Natural killer cell (primary cell): ENCODE measurements around the gene CDKL1. TPM values are rescaled to one million over a fixed set of nuclear protein-coding genes. Genes with fewer than 3 reads are reported as not detected.

ENCODE experiments used
- ATAC-seq, 3 donors: fragments of 150-1000 bp in 2 of 3; fragments of 200-7000 bp in 1 of 3; cut with Tn5 transposase; 1 replicate in 1 of 3; 2 replicates in 2 of 3; pipeline ENCODE4 v1.10.0; 2021; ENCODE audit warnings: mild to moderate bottlenecking in 2 of 3, moderate library complexity in 2 of 3
- DNase-seq, 2 donors: peaks; one replicate each; pipeline versions ENCODE4 v3.0.0 to v3.0.0-alpha.2; 2013 to 2021; ENCODE audit warnings: mixed read lengths in 1 of 2
- H3K27ac ChIP-seq: one replicate; pipeline ENCODE4 v1.5.1; 2013; ENCODE audit warnings: mild to moderate bottlenecking, low read length
- H3K27me3 ChIP-seq: one replicate; pipeline ENCODE4 v1.6.1; 2013; ENCODE audit warnings: low read length; ENCODE audit not compliant: control insufficient read depth, insufficient read depth
- H3K36me3 ChIP-seq: one replicate; pipeline ENCODE4 v1.6.1; 2013; ENCODE audit warnings: low read length; ENCODE audit not compliant: control insufficient read depth, insufficient read depth
- H3K4me1 ChIP-seq: one replicate; pipeline ENCODE4 v1.6.1; 2013; ENCODE audit warnings: low read length; ENCODE audit not compliant: control insufficient read depth, insufficient read depth
- H3K4me3 ChIP-seq: one replicate; pipeline ENCODE4 v1.5.1; 2013; ENCODE audit warnings: low read length
- H3K9me3 ChIP-seq: one replicate; pipeline ENCODE4 v1.6.1; 2013; ENCODE audit warnings: low read length; ENCODE audit not compliant: control insufficient read depth, insufficient read depth
- H3K27ac Mint-ChIP-seq, 2 donors: one replicate each; pipeline ENCODE4 v1.8.0; 2022; ENCODE audit warnings: mild to moderate bottlenecking in 2 of 2, mixed read lengths in 2 of 2, moderate library complexity in 1 of 2
- H3K27me3 Mint-ChIP-seq, 2 donors: one replicate each; pipeline ENCODE4 v1.8.0; 2022; ENCODE audit warnings: low read depth in 2 of 2, mixed read lengths in 2 of 2
- H3K36me3 Mint-ChIP-seq: one replicate; pipeline ENCODE4 v1.8.0; 2022; ENCODE audit warnings: mixed read lengths
- H3K4me1 Mint-ChIP-seq, 2 donors: one replicate each; pipeline ENCODE4 v1.8.0; 2022; ENCODE audit warnings: mixed read lengths in 2 of 2
- H3K4me3 Mint-ChIP-seq: one replicate; pipeline ENCODE4 v1.8.0; 2022; ENCODE audit warnings: mild to moderate bottlenecking, moderate library complexity, mixed read lengths
- H3K9me3 Mint-ChIP-seq, 2 donors: one replicate each; pipeline ENCODE4 v1.8.0; 2022; ENCODE audit warnings: mixed read lengths in 2 of 2
- WGBS: methylation state at CpG from one replicate; pipeline ENCODE4 v1.1.7; 2013; ENCODE audit warnings: missing lambda C conversion rate; ENCODE audit not compliant: insufficient coverage; 5-methylcytosine and 5-hydroxymethylcytosine counted together
- intact Hi-C: fragments of 100-400 bp; cut with micrococcal nuclease; formaldehyde crosslinking; loops from one replicate; pipeline ENCODE4 v1.14.2; 2022
- total RNA-seq, 4 donors: library from RNA; stranded (reverse); fragments of 120-200 nt in 1 of 4; gene quantifications; one replicate each; pipeline versions ENCODE4 v1.2.3 to v1.2.4, GENCODE V29; 2013 to 2022
- TF ChIP-seq, protein P1 (sequence below): fragments of 200-600 bp; IDR thresholded peaks from one replicate; pipeline ENCODE4 v1.8.0; 2022; ENCODE audit warnings: antibody characterized with exemption

Gene CDKL1
- total RNA-seq, 3 donors from 2014 or later (not counting 1 experiment from before 2014, with no cell fraction given) = 12.4 to 16.7 (median 15.4) TPM

DNA sequence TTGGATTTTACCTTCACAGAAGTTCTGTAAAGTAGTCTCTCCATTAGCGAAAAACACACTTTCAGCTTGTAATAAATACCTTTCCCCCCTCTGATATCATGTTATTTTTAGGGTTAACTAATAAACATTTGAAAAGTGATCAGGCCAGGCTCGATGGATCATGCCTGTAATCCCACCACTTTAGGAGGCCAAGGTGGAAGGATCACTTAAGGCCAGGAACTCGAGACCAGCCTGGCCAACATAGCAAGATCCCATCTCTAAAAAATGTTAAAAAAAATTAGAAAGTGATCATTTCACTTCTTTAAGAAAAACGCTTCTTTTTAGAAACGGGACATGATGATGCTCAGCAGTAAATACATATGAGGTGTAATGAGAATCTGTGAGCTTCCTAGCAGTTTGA is 2.0 kb downstream of the CDKL1 start:
- Mint-ChIP-seq H3K27ac (no peak overlapping the region), H3K9me3 (no peaks in the 10 kb centered on the region), H3K4me1 (peaks cover 6 to 13% of the 10 kb centered on the region in 2 donors), H3K36me3 (no peaks in the 10 kb centered on the region), H3K27me3 (peaks cover 0 to 7% of the 10 kb centered on the region in 2 donors), H3K4me3 (peak overlapping the region; percentile 5)
- intact Hi-C loops = loop anchor here (5.0 kb wide), 1 partner anchor 162 kb away; the partner anchor contains the start of gene SOS2
- 96% methylated on average over 3 of the region's 5 CpGs for WGBS
- no peaks in the 10 kb centered on the region for H3K36me3 ChIP-seq
- H3K4me1 ChIP-seq = peaks cover 7% of the 10 kb centered on the region
- no peak overlapping the region for H3K27ac ChIP-seq
- DNase-seq (no peak), ATAC-seq (no peak)
- no peaks in the 10 kb centered on the region for H3K27me3 ChIP-seq
- no peak overlapping the region for H3K4me3 ChIP-seq
- TF ChIP-seq, protein P1, sequence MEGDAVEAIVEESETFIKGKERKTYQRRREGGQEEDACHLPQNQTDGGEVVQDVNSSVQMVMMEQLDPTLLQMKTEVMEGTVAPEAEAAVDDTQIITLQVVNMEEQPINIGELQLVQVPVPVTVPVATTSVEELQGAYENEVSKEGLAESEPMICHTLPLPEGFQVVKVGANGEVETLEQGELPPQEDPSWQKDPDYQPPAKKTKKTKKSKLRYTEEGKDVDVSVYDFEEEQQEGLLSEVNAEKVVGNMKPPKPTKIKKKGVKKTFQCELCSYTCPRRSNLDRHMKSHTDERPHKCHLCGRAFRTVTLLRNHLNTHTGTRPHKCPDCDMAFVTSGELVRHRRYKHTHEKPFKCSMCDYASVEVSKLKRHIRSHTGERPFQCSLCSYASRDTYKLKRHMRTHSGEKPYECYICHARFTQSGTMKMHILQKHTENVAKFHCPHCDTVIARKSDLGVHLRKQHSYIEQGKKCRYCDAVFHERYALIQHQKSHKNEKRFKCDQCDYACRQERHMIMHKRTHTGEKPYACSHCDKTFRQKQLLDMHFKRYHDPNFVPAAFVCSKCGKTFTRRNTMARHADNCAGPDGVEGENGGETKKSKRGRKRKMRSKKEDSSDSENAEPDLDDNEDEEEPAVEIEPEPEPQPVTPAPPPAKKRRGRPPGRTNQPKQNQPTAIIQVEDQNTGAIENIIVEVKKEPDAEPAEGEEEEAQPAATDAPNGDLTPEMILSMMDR = no peak
- H3K9me3 ChIP-seq = no peaks in the 10 kb centered on the region

DNA sequence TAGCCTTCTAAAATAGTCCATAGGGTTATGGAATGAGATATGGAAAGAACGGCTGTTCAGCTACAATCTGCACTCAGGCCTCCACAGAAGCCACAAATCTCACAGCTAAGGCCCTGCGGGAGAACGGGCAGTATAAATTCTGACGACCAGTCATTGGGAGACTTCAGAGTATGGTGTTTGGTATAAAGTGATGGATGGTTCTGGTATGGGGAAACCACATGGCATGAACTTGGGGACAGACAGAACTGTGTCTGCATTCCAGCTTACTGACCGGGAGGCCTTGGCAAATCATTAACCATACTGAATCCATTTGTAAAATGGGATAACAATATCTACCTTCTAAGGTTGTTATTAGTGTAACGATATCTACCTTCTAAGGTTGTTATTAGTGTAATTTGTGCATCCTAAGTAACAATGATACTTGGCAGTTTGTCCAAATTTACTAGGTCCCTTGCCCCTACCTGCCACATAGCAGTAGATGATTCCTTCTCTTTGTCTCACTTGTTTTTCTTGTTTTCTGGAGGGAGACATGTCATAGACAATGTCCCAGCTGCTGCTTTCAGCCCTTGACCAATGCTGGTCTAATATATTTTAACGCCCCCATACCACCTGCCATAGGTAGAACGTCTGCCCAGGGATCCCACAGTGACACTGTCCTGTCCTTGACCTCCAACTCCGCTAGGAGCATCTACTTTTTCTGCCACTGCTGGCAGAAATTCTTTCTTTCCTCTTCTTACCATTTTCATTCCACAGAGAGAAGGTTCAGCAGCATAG is 6.8 kb downstream of the CDKL1 start:
- peaks cover 0 to 4% of the 10 kb centered on the region in 2 donors for H3K27me3 Mint-ChIP-seq
- WGBS = 92% methylated on average over 7 of the region's 9 CpGs

DNA sequence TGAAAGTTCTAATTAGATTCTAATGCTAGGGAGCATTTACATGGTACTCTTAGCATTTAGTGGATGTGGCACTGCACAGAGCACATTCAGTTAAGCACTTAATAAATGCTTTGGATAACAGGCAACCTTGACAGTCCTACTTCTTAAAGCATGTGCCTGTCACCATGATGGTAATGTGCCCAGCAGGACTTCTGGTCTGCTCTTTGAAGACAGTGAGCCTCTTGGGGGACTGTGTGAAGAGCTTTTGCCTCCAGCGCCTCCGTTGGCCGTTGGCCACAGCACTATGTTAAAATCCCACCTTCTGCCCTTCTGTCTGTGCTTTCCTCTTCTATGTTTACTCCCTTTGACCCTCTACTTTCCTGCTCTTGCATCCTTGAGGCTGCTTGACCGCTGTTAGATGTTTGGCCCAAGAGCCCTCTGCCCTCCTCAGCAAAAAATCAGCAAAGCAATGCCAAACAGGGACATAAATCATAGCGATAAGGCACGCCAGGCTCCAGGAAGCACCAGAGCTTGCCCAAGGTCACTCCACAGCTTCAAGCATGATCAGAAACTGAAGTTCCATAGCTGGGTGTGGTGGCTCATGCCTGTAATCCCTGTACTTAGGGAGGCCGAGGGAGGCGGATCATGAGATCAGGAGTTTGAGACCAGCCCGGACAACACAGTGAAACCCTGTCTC is 8.3 kb downstream of the CDKL1 start:
- ATAC-seq (no peak), DNase-seq (no peak)
- 92% methylated on average over 9 of the region's 9 CpGs for WGBS
- no peak overlapping the region for H3K4me3 ChIP-seq
- H3K27me3 ChIP-seq = no peaks in the 10 kb centered on the region
- no peaks in the 10 kb centered on the region for H3K9me3 Mint-ChIP-seq
- H3K9me3 ChIP-seq = no peaks in the 10 kb centered on the region
- H3K4me1 Mint-ChIP-seq = no peaks in the 10 kb centered on the region
- peaks cover 0 to 4% of the 10 kb centered on the region in 2 donors for H3K27me3 Mint-ChIP-seq
- TF ChIP-seq, protein P1 = no peak
- no peaks in the 10 kb centered on the region for H3K36me3 Mint-ChIP-seq
- H3K27ac Mint-ChIP-seq = no peak overlapping the region
- H3K36me3 ChIP-seq = no peaks in the 10 kb centered on the region
- H3K27ac ChIP-seq = no peak overlapping the region
- intact Hi-C loops = no loop called here
- no peaks in the 10 kb centered on the region for H3K4me1 ChIP-seq
- no peak overlapping the region for H3K4me3 Mint-ChIP-seq

More for the DNA sequence above, 6.8 kb downstream of the CDKL1 start:
- H3K27me3 ChIP-seq = no peaks in the 10 kb centered on the region
- H3K4me1 ChIP-seq = no peaks in the 10 kb centered on the region
- no peaks in the 10 kb centered on the region for H3K9me3 ChIP-seq
- Mint-ChIP-seq H3K9me3 (no peaks in the 10 kb centered on the region), H3K36me3 (no peaks in the 10 kb centered on the region), H3K4me1 (no peaks in the 10 kb centered on the region), H3K4me3 (no peak overlapping the region), H3K27ac (no peak overlapping the region)
- DNase-seq (no peak), ATAC-seq (no peak)
- no peak overlapping the region for H3K27ac ChIP-seq
- TF ChIP-seq, protein P1 = no peak
- no peak overlapping the region for H3K4me3 ChIP-seq
- intact Hi-C loops = no loop called here
- no peaks in the 10 kb centered on the region for H3K36me3 ChIP-seq
